ENCODE results near the gene CCNA1. TPM values are rescaled to one million over a fixed set of nuclear protein-coding genes. Genes with fewer than 3 reads are reported as not detected.

Gene CCNA1
- total and polyA plus RNA-seq, 2 donors from 2014 or later: 0.54 to 0.98 TPM

- Histone ChIP-seq H3K36me3 (ENCODE audit: control insufficient read depth in 2 of 3, insufficient read depth in 3 of 3, low read length in 3 of 3) (no peaks in the 10 kb centered on the region), H3K9ac (ENCODE audit: low read length in 3 of 3) (no peak overlapping the region), H3K4me1 (ENCODE audit: control insufficient read depth in 2 of 3, insufficient read depth in 2 of 3, low read depth in 1 of 3, low read length in 3 of 3) (no peaks in the 10 kb centered on the region), H3K4me3 (ENCODE audit: low read length in 3 of 3) (no peak overlapping the region), H3K27ac (ENCODE audit: low read depth in 2 of 2, low read length in 2 of 2) (no peak overlapping the region), H3K9me3 (ENCODE audit: control insufficient read depth in 2 of 3, insufficient read depth in 1 of 3, low read length in 3 of 3) (no peaks in the 10 kb centered on the region), H3K27me3 (ENCODE audit: control insufficient read depth, insufficient read depth, low read length) (no peaks in the 10 kb centered on the region)
- DNase-seq (no peak), FAIRE-seq (no peak)
- no peak for TF ChIP-seq CTCF (IDR thresholded peaks at IDR 0.05; ENCODE audit: borderline replicate concordance, extremely low read depth, insufficient read depth)
- intact Hi-C loops (cut with DNase I): no loop called here
Observed at GRCh38 chr13:36456577-36456976, 24.3 kb downstream of the CCNA1 start.

- intact Hi-C loops (cut with DNase I): no loop called here
- Histone ChIP-seq H3K27me3 (ENCODE audit: control insufficient read depth, insufficient read depth, low read length) (no peaks in the 10 kb centered on the region), H3K4me3 (ENCODE audit: low read length in 3 of 3) (no peak overlapping the region), H3K36me3 (ENCODE audit: control insufficient read depth in 2 of 3, insufficient read depth in 3 of 3, low read length in 3 of 3) (no peaks in the 10 kb centered on the region), H3K27ac (ENCODE audit: low read depth in 2 of 2, low read length in 2 of 2) (no peak overlapping the region), H3K4me1 (ENCODE audit: control insufficient read depth in 2 of 3, insufficient read depth in 2 of 3, low read depth in 1 of 3, low read length in 3 of 3) (no peaks in the 10 kb centered on the region), H3K9ac (ENCODE audit: low read length in 3 of 3) (no peak overlapping the region), H3K9me3 (ENCODE audit: control insufficient read depth in 2 of 3, insufficient read depth in 1 of 3, low read length in 3 of 3) (no peaks in the 10 kb centered on the region)
- FAIRE-seq: no peak
- no peak for DNase-seq
- no peak for TF ChIP-seq CTCF (IDR thresholded peaks at IDR 0.05; ENCODE audit: borderline replicate concordance, extremely low read depth, insufficient read depth)
Observed at GRCh38 chr13:36461506-36461905, 29.2 kb downstream of the CCNA1 start.

GRCh38 chr13:36475468-36475867, 43.2 kb downstream of the CCNA1 start:
- FAIRE-seq (no peak), DNase-seq (no peak)
- no peak overlapping the region for H3K9ac ChIP-seq (ENCODE audit: low read length in 3 of 3)
- intact Hi-C loops (cut with DNase I): no loop called here
- no peak overlapping the region for H3K4me3 ChIP-seq (ENCODE audit: low read length in 3 of 3)
- H3K27ac ChIP-seq (ENCODE audit: low read depth in 2 of 2, low read length in 2 of 2): no peak overlapping the region
- H3K27me3 ChIP-seq (ENCODE audit: control insufficient read depth, insufficient read depth, low read length): no peaks in the 10 kb centered on the region
- no peaks in the 10 kb centered on the region for H3K36me3 ChIP-seq (ENCODE audit: control insufficient read depth in 2 of 3, insufficient read depth in 3 of 3, low read length in 3 of 3)
- H3K4me1 ChIP-seq (ENCODE audit: control insufficient read depth in 2 of 3, insufficient read depth in 2 of 3, low read depth in 1 of 3, low read length in 3 of 3): no peaks in the 10 kb centered on the region
- no peak for TF ChIP-seq CTCF (IDR thresholded peaks at IDR 0.05; ENCODE audit: borderline replicate concordance, extremely low read depth, insufficient read depth)
- peaks cover 0 to 3% (median 0%) of the 10 kb centered on the region in 3 donors for H3K9me3 ChIP-seq (ENCODE audit: control insufficient read depth in 2 of 3, insufficient read depth in 1 of 3, low read length in 3 of 3)

DNA sequence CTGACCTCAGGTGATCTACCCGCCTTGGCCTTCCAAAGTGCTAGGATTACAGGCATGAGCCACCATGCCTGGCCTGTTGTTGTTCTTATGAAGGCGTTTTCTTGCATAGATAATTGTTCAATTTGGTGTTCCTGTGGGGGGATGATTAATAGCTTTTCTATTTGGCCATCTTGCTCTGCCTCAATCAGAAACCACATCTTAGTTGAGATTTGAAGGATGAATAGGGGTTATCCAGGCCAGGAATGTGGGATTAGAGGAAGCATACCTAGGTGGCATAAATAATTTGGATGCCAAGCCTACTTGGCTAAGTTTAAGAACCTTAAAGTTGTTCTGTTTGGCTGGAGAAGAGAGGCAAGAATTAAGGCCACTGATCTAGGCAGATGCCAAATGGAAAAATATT, 44.4 kb downstream of the CCNA1 start:
- intact Hi-C loops (cut with DNase I): no loop called here
- TF ChIP-seq CTCF (IDR thresholded peaks at IDR 0.05; ENCODE audit: borderline replicate concordance, extremely low read depth, insufficient read depth): no peak
- no peaks in the 10 kb centered on the region for H3K36me3 ChIP-seq (ENCODE audit: control insufficient read depth in 2 of 3, insufficient read depth in 3 of 3, low read length in 3 of 3)
- H3K4me3 ChIP-seq (ENCODE audit: low read length in 3 of 3): no peak overlapping the region
- no peak overlapping the region for H3K9ac ChIP-seq (ENCODE audit: low read length in 3 of 3)
- H3K27ac ChIP-seq (ENCODE audit: low read depth in 2 of 2, low read length in 2 of 2): no peak overlapping the region
- FAIRE-seq (no peak), DNase-seq (no peak)
- no peaks in the 10 kb centered on the region for H3K4me1 ChIP-seq (ENCODE audit: control insufficient read depth in 2 of 3, insufficient read depth in 2 of 3, low read depth in 1 of 3, low read length in 3 of 3)
- no peaks in the 10 kb centered on the region for H3K27me3 ChIP-seq (ENCODE audit: control insufficient read depth, insufficient read depth, low read length)
- H3K9me3 ChIP-seq (ENCODE audit: control insufficient read depth in 2 of 3, insufficient read depth in 1 of 3, low read length in 3 of 3): peaks cover 0 to 3% (median 0%) of the 10 kb centered on the region in 3 donors

Data from kidney (tissue), 14 donors.